RWPE1 (cell line): Measurements from ENCODE around the gene GNAZ.
"Not testable (repeated sequence)": the region's sequence is repeated elsewhere in the genome, so short reads cannot be mapped to it uniquely, and the experiment has no call there.

ENCODE experiments used
- CTCF ChIA-PET: fragments of 350-600 bp; sonication (Branson Sonifier 250); formaldehyde crosslinking; extraction: SDS; loops from one replicate; lab custom pipeline; 2021; lab: Yijun Ruan, JAX
- POLR2A ChIA-PET: fragments of 400-600 bp; formaldehyde crosslinking; extraction: SDS; loops from one replicate; lab custom pipeline; 2020; ENCODE audit warnings: antibody characterized with exemption; ENCODE audit not compliant: low non-redundant PET; lab: Yijun Ruan, JAX
- DNase-seq: peaks from one replicate; pipeline ENCODE4 v3.0.0; 2012; ENCODE audit warnings: low spot score
- H3K27ac ChIP-seq: fragments of 450-650 bp; 2 replicates; pipeline ENCODE4 v1.5.1; 2017
- CTCF ChIP-seq: fragments of 450-650 bp; conservative IDR thresholded peaks from 2 replicates; pipeline ENCODE4 v1.5.1; 2017; ENCODE audit warnings: low read depth, mild to moderate bottlenecking

GNAZ gene

DNA sequence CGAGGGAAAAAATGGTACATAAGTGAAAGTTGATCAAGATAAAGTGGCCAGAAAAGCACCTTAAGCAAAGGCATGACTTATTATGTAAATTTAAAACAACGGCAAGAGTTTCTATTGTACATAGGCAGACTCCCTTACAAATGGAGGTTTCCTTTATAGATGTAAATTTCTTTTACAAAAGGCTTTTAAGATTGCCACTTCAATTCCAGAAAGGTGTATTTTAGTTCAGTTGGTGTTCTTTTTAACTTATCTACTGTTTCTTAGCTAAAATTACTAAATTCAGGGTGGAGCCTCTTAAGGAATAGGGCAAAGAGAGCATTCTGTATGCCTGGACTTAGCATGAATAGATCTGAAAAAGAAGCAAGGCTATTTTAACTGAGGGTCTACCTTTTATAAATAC lies 24.9 kb upstream of the GNAZ start:
- no peak for TF ChIP-seq CTCF
- POLR2A ChIA-PET: no interaction called here
- CTCF ChIA-PET: no interaction called here
- DNase-seq: no peak
- H3K27ac ChIP-seq: no peak overlapping the region

DNA sequence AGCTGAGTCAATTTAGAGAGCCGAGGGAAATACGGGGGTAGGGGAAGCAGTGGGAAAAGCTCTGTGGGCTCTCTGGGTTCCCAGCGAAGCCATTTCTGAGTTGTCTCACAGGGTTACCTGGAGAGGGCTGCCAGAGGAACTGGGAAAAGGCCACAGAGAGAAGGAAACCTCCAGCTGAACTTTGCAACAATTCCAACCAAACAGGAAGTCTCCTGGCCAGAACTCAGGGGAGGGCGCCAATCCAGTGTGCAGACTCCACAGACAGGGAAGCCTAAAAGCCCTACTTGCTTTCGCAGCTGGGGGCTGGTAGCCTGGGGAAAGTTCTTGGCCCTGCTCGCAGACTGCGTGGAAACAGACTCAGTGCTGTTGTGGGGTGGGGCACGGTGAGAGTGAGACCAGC lies 23.1 kb upstream of the GNAZ start:
- ChIA-PET POLR2A (no interaction called here), CTCF (no interaction called here)
- TF ChIP-seq CTCF: no peak
- H3K27ac ChIP-seq: no peak overlapping the region
- DNase-seq: no peak

GRCh38 chr22:23047742-23048141 lies 22.6 kb upstream of the GNAZ start:
- CTCF ChIA-PET: no interaction called here
- DNase-seq: no peak
- H3K27ac ChIP-seq: no peak overlapping the region
- no peak for TF ChIP-seq CTCF
- POLR2A ChIA-PET: no interaction called here

DNA sequence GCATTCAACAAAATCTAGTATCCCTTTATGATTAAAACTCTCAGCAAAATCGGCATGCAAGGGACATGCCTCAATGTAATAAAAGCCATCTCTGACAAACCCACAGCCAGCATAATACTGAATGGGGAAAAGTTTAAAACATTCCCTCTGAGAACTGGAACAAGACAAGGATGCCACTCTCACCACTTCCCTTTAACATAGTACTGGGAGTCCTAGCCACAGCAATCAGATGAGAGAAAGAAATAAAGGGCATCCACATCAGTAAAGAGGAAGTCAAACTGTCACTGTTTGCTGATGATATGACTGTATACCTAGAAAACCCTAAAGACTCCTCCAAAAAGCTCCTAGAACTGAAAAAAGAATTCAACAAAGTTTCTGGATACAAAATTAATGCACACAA lies 19.8 kb upstream of the GNAZ start:
- DNase-seq, POLR2A ChIA-PET, CTCF ChIA-PET, H3K27ac ChIP-seq: not testable (repeated sequence)

DNA sequence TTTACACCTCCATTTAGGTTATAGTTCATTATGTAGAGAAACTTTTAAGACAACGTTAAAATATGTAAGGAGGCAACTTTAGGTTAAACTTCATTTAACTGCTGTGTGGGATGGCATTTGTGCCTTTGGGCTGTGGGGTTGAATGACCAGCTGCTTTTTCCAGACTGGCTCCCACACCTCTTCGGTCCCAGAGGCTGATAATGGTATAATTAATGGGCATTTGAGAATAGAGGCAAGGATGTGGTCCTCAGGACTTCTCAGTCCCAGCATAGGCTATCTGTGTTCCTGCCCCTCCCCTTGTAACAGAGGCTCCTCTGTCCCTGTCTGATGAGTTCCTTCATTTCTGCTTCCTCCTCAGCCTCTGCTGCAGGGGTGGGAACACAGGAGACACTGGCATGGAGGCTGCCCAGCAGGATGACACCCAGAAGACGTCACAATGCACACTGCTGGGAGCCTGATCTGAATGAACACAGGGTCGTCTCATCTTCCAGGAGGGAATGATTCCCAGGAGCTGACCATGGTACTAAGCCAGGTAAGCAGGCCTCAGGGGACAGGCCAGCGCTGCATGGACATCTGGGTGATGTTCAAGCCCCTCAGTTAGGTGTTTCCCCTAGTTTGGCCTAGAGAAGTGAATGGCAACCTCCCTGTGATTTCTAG lies 17.1 kb upstream of the GNAZ start:
- DNase-seq: no peak
- ChIA-PET POLR2A (no interaction called here), CTCF (no interaction called here)
- H3K27ac ChIP-seq: no peak overlapping the region
- TF ChIP-seq CTCF: no peak

DNA sequence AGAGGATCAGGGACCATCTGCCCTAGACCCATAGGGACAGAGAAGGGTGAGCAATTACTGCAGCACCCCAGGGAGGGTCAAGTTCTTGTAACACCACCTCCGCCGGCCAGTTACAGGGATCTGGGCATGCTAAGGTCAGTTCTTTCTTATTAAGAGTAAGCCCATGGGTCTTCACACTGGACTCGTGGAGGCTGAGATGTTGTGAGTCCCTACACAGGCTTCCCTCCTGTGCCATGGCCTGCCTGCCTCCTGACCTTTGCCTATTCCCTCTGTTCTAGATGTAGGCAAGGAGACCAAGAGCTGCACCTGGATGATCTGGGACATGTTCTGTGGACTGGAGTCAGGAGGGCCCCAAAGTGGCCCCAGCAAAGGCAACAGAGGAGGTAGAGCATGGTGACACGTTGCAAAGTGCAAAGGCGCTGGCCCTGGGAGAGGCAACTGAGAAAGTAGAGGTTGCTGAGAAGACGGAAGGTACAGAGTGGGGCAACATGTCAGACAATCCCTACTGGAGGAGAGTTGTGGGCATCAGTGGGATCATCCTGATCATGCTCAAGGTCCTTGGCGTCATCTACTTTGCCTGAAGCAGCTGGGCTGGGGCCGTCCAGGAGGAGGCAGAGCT lies 16.3 kb upstream of the GNAZ start:
- CTCF ChIA-PET: no interaction called here
- H3K27ac ChIP-seq: no peak overlapping the region
- POLR2A ChIA-PET: no interaction called here
- no peak for DNase-seq
- no peak for TF ChIP-seq CTCF

- CTCF ChIA-PET: no interaction called here
- POLR2A ChIA-PET: no interaction called here
Observed at GRCh38 chr22:23054531-23055257, 15.6 kb upstream of the GNAZ start.

More at GRCh38 chr22:23054531-23055257, 15.6 kb upstream of the GNAZ start:
- no peak for TF ChIP-seq CTCF
- no peak for DNase-seq
- no peak overlapping the region for H3K27ac ChIP-seq
